NCI-H1930 (cell line): ENCODE measurements around the gene DPM2.

Experiments used
- DNase-seq, 2 experiments: peaks; one replicate each; lab custom pipeline; 2025; lab: John Stamatoyannopoulos, UW

Gene DPM2

GRCh38 chr9:127936347-127936852 is 1.3 kb downstream of the DPM2 start:
- DNase-seq: no peak

DNA sequence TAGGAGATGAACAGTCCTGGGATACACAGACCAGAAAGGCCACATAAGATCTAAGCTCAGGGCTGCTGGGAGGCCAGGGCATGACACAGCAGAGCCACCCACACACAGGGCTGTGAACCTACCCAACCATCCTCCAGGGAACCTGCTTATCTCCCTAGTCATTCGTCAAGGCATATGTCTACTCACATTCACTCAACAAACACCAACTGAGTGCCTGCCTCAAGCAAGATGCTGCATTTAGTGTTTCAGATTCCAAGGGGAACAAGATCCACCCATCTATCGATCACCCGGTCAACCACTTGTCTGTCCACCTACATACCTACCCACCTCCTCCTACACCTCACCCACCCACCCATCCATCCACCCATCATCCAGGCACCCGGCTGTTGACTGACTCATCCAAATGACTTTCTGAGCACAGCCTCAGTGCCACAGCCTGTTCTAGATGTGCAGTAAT is 1.9 kb downstream of the DPM2 start:
- no peak for DNase-seq

DNA sequence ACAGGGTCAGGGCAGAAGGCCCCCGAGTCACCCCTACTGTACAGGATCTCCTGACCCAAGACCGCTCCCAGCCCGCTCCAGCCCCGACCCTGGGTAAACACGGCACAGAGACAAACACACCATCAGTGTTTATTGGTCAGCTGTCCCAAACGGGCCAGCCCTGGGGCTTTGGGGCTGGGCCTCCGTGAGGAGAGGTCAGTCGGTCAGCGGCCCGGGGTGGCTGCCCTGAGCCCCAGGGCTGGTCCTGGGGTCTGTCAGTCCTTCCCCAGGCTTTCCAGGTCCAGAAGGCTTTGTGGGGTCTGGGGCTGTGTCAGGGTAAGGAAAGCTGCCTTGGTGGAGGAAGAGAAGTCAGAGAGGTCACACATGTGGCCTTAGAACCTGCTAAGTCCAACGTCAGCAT is 2.7 kb downstream of the DPM2 start:
- no peak for DNase-seq

DNA sequence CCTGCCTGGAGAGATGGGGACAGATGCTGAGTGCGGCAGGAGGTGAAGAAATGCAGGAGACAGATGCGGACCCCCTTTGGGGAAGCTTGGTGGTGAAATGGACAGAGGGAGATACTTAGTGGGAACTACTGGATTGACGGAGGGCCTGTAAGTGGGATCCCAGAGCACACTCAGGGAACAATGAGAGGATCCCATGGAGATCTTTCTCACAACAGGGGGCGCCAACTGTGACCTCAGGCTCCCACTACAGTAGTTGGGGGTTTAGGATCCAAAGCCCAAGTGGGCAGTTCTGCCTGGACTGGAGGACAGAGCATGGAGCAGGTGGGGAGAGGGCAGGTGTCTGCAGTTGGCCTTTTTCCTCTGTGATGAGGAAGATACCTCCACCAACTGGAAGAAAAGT is 3.4 kb downstream of the DPM2 start:
- no peak for DNase-seq

DNA sequence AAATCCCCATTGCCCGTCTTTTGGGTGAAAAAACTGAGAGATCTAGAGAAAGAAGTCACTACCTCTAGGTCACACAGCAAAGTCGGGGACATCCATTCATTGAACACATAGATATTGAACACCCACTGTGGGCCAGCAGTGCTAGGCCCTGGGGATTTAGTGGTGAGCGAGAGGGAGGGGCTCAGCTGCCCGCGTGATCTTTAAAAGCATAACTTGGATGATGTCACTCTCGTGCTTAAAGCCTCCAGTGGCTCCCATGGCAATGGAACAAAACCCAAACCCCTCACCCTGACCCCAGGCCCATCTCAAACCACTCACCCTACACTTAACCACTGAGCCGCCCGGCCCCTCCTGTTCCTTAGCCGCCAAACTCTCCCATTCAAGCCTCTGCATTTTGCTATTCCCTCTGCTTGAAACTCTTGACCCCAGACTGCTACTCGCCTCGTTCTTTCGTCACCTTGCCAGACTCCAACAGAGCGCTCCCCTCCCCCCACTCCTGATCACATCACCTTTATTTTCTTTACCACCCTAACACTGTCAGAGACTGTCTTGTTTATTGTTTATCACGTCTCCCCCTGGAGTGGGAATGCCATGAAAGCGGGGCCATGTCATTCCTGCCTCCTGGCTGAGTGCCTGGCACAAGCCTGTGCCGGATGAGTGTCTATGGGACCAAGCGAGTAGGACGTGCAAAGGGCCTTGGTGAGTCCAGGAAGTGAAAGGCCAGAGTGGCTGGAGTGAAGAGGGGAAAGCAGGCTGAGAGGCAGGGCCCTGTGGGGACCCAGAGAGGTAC is 6.4 kb downstream of the DPM2 start:
- no peak for DNase-seq

DNA sequence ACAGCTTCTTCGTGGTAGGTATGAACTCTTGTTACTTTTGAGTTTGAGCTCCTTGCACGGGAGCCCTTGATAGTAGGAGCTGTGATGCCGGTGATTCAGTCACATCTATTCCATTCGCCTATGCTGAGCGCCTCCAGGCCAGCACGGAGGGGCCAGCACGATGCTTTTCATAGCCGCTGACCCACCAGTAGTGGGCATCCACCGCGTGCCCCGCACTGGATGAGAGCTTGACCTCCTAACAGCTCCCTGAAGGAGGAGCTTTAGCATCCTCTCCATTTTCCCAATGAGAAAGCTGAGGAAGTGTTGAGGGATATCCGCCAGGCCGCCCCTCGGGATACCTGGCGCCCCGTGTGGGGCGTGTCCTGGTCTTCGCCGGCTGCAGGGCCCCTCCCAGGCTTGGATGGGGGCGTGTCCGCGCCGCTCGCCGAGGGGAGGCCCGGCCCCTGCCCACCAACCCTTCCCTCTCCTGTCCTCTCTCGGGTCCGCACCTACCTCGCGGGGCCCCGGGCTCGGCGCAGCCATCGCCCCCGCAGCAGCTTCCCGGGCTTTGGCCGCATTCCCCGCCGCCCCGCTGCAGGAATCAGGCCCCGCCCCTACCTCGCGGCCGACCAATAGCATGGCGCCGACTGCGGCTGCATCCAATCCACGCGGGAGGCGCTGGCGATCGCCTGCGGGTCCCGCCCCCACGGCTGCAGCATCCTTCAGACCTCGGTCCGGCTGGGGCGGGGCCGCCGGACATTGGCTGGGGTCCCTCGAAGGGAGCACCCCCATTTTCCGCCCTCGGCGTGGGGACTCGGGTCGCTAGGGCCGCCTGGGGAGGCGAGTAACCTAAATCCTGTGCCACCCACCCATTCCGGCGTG is 7.2 kb downstream of the DPM2 start, which contains the start of gene PIP5KL1:
Gene PIP5KL1 (minus strand): TSS at position 547 of the 861 bp plus-strand sequence. CDS start 25 bp downstream, at position 522.
- DNase-seq: peak; percentile 68 to 80

DNA sequence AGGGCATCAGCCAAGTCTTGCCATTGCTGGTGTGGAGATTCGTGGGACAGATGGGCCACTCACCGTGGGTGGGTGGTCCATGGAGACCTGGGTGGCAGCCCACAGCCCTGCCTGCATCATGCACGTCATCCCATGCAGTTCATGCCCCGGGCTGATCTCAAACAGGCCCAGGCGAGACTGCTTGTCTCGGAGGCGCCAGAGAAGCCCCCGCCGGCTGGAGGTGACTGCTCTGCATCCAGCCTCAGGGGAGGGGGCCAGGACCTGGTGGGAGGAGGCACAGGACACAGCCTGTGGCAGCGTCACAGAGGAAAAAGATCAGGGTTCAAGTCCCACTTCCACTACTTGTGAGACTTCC is 8.1 kb downstream of the DPM2 start:
- DNase-seq: no peak

DNA sequence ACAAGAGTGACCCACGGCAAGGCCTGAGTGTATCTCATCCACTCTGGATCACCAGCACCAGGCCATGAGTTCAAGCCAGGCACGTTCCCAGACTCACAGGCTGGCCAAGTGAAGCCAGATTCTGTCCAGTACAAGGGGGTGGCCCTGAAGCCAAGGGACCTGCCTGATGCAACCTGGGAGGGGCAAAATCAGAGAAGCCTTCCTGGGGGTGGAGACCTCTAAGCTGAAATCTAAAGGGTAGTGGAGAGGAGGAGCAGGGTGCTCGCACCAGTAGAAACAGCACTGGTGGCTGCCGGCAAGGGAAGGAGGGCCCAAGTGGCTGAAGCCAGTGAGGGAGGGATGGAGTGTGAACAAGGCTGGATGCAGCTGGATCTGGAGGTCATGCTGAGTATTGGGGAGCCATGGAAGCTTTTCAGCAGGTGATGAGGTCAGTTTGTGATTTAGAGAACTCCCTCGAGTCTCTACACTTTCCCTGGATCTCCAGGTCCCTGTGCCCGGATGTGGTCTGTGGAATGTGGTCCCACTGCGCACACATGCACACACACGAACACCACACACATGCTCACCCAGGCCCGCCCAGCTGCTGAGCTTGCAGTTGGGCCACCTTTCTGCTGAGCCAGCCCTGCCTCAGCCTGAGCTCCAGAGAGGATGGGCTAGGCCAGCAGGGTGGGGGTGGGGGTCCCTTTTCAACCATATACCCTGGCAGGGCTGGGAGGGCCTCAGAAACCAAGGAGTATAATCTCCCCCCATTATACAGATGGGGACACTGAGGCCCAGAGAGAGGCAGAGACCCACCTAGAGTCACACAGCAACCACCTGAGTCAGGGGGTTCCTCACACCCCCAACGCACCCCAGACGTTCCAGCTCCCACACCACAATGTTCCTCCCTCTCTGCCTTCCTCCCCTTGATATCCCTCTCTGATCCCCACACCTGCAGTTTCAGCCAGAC is 8.7 kb downstream of the DPM2 start:
- DNase-seq: no peak

GRCh38 chr9:127927988-127928675 is 9.5 kb downstream of the DPM2 start:
- no peak for DNase-seq

DNA sequence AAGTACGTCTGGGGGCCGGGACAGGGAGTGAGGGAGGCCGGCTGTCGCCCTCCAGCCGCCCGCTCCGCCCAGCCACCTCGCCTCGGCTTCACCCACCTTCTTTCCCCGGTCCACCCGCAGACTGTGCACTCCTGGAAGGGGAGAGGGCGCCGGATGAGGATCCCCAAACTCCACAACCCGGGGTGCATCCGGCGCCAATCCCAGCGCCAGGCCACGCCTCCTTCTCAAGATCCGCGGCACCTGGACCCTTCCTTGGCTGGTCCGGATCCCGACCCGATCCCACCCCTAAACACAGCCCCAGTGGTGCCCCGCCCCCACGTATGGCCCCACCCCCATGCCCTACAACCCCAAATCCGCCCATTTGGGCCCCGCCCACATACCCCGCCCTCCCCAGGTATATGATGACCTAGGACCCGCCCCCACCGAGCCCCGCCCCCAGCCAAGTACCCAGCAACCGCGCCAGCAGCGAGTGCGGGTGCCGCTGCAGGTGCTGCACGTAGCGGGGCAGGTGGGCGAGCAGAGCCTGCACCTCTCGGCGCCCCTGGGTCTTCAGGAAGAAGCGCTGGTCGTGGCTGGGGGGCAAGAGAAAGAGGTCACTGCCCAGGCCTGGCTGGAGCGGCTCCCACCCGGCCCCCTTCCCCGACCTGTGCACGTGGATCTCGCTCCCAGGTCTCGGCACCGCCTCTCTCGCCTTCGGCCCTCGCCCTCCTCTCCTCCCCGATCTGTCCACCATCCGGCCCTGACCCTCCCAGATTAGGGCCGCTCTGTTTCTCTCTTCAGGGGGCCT is 10.3 kb downstream of the DPM2 start:
- DNase-seq: peak; percentile 24 to 25

DNA sequence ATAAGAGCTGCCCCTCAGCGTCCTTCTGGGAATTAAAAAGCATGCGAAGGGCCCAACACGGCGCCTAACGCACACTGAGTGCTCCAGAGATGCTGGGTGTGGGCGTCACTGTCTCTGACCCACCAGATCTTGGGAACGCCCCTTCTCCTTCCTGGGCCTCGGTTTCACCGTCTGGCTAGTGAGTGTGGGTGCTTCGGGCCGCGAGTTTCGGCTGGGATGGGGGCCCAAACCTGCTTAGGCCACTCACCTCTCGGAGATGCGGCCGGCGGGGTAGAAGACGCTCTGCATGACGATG is 10.8 kb downstream of the DPM2 start:
- DNase-seq: no peak

DNA sequence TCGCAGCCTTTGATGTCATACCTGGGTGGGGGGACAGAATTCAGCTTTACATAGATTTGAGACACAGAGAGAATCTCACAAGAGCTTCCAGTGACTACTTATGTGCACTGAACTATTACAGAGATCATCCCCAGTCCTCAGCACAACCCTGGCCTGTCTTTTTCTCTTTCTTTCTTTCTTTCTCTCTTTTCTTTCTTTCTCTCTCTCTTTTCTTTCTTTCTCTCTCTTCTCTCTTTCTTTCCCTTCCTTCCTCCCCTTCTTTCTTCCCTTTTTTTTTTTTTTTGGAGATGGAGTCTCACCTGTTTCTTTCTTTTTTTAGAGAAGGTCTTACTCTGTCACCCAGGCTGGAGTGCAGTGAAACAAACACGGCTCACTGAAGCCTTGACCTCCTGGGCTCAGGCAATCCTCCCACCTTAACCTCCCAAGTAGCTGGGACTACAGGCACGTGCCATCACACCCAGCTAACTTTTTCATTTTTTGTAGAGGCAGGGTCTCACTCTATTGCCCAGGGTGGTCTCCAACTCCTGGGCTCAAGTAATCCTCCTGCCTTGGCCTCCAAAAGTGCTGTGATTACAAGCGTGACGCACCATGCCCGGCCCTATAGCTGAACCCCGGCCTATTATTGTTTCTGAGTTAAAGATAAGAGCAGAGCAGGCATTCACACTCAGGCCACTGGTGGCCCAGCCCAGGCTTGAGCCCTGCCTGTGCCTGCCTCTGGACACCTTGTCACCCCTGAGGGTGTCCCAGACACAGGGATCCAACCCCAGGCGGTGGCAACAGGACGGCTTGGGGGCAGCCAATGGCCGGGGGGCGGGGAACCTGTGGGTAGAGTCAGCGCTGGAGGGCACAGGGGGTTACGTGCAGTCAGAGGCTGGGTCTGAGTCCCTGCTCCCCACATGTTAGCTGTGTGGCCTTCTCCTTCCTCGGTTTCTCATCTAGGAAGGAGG is 11.4 kb downstream of the DPM2 start:
- DNase-seq: no peak

- no peak for DNase-seq
Measured at GRCh38 chr9:127924736-127925444, 12.8 kb downstream of the DPM2 start.

- DNase-seq: no peak
Measured at GRCh38 chr9:127923771-127924170, 13.9 kb downstream of the DPM2 start.

DNA sequence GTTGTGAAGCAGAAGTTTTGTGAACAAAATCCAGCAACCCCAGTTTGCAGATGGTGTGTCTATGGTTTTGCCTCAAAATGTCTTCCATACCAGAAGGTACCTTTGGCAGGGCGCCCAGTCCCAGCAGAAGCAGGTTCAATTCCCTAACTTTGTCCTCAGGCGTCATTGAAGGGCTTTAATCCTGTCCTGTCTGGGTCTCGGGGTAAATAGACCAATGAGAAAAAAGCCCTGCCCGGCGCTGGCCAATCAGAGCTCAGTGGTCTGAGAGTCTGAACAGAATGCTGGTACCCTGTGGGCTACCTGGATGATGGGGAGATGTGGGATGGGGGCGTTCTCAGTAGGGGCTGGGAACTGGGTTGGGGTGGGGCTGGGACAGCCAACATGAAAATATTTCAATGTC is 14.6 kb downstream of the DPM2 start:
- DNase-seq: no peak

DNA sequence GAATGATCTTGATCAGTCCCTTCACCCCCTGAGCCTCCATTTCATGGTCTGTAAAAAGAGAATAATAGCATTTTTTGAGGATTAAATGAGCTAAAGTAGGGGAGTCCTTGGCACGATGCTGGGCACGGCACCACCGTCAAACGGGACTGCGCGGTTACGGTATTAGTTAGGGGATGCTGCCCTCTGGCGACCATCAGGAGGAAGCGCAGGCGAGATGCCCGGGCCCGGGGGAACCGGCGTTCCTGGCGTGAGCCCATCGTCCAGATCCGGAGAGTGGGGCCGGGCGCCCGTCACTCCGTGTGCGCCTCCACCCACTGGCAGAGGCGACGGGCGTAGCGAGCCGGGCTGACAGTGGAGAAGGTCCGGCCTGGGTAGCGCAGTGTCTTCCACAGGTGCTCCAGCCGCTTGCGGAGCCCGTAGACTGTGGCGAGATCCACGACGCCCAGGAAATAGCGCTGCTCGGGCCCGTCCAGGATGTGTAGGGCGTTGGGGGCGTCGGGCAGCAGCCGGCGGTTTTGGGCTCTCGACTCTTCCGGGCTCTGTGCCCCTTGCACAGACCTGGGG is 16.0 kb downstream of the DPM2 start:
- DNase-seq: peak in 1 of 2 experiments; percentile 30

DNA sequence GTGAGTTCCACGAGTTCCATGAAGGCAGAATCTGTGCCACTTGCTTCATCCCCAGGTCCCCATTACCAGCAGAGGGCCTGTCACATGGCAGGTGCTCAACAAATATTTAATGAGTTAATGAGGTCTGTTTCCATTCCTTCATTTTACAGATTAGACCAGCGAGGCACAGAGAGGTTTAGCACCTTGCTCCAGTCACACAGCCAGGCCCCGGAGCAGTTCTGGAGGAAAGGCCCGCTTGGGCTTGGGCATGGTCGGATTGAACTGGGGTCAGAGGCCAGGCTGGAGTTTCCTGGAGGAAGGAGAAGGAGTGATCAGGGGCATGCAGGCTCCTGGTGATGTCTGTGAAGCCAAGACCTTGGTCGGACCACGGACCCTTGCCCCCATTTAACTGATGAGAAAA is 16.9 kb downstream of the DPM2 start:
- no peak for DNase-seq

- no peak for DNase-seq
Measured at GRCh38 chr9:127919253-127919815, 18.3 kb downstream of the DPM2 start.
